ENCODE results near the gene ELOVL6.

ELOVL6 gene

DNA sequence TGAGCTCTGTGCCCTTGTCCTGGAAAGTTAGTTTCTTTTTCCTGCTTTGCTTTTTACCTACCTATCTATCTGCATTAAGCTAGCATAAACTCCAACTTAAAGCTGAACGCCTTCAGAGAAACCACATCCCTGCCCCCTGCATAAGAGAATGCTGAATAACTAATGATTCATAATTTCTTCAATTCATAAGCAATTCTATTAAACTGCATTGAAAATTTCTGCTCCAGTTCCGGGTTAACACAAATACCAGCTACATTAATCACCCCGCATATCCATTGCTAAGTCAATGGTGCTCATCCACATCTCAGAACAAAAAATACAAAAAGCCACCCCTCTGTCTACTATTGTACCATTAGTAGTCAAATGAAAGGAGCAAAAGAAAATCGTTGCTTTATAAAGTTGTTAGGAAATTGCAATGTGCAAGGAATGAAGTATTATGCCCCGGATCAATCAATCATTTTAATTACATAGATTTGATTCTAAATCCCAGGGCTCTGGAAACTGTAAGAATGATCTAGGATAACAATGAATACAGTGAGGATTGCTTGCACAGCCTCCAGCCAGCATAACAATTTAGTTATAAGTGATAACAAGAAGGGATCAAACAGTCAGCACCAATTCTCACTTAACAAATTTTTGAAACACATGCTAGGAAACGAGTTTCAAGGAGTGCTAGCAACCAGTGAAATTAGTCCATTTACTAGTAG lies 106.8 kb downstream of the ELOVL6 start:
- no peak overlapping the region for H3K4ac ChIP-seq (ENCODE audit: low read depth, low read length)
- H3K27me3 ChIP-seq (ENCODE audit: insufficient read depth, low read length, poor library complexity) = no peaks in the 10 kb centered on the region
- H3K36me3 ChIP-seq (ENCODE audit: control insufficient read depth, insufficient read depth, low read length) = no peaks in the 10 kb centered on the region
- H3K79me1 ChIP-seq (ENCODE audit: low read length) = peaks cover 4% of the 10 kb centered on the region
- H2BK120ac ChIP-seq (ENCODE audit: low read depth, low read length) = no peak overlapping the region
- H3K56ac ChIP-seq (ENCODE audit: low read length) = no peak overlapping the region
- no peak overlapping the region for H3K9ac ChIP-seq (ENCODE audit: low read length)
- peaks cover 4% of the 10 kb centered on the region for H3K4me1 ChIP-seq (ENCODE audit: control insufficient read depth, low read depth, low read length)
- H2BK5ac ChIP-seq (ENCODE audit: low read length) = no peak overlapping the region
- WGBS (ENCODE audit: extremely low coverage, insufficient coverage, low lambda C conversion rate) = no CpG with 5 or more reads among the region's 6 CpGs
- no peak overlapping the region for H2AK5ac ChIP-seq (ENCODE audit: low read length)
- DNase-seq = no peak
- no peak overlapping the region for H3K4me3 ChIP-seq (ENCODE audit: low read length)
- no peak overlapping the region for H3K23ac ChIP-seq (ENCODE audit: low read length)
- no peak overlapping the region for H4K5ac ChIP-seq (ENCODE audit: low read length)
- H4K8ac ChIP-seq (ENCODE audit: low read depth, low read length) = no peak overlapping the region
- H3K27ac ChIP-seq (ENCODE audit: low read depth, low read length) = no peak overlapping the region
- no peak overlapping the region for H2BK15ac ChIP-seq (replicated peaks; ENCODE audit: low read depth)
- H3K18ac ChIP-seq (ENCODE audit: low read length) = no peak overlapping the region
- H3K79me2 ChIP-seq (ENCODE audit: control insufficient read depth, insufficient read depth, low read length) = peaks cover 1% of the 10 kb centered on the region
- no peak overlapping the region for H3K4me2 ChIP-seq (ENCODE audit: low read length)

DNA sequence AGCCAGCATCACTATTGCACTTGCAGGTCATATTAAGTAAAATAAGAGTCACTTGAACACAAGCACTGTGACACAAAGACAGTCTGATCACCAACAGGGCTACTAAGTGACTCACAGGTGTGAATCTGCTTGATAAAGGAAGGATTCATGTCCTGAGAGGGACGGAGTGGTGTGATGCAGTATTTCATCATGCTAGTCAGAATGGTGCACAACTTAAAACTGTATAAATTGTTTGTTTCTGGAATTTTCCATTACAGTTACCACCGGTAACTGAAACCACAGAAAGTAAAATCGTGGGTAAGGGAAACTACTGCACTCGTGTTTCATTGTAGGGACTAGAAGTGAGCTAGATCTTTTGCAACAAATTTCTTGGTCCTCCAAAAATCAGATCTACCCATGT lies 109.7 kb downstream of the ELOVL6 start:
- Histone ChIP-seq H2BK120ac (ENCODE audit: low read depth, low read length) (no peak overlapping the region), H3K4me1 (ENCODE audit: control insufficient read depth, low read depth, low read length) (peaks cover 4% of the 10 kb centered on the region), H3K79me2 (ENCODE audit: control insufficient read depth, insufficient read depth, low read length) (peaks cover 1% of the 10 kb centered on the region), H3K18ac (ENCODE audit: low read length) (peak overlapping the region; percentile 80), H4K8ac (ENCODE audit: low read depth, low read length) (no peak overlapping the region), H4K5ac (ENCODE audit: low read length) (no peak overlapping the region), H3K79me1 (ENCODE audit: low read length) (peaks cover under 1% of the 10 kb centered on the region), H3K4me2 (ENCODE audit: low read length) (no peak overlapping the region), H2AK5ac (ENCODE audit: low read length) (no peak overlapping the region), H3K27ac (ENCODE audit: low read depth, low read length) (no peak overlapping the region), H3K36me3 (ENCODE audit: control insufficient read depth, insufficient read depth, low read length) (no peaks in the 10 kb centered on the region), H3K4ac (ENCODE audit: low read depth, low read length) (no peak overlapping the region), H3K23ac (ENCODE audit: low read length) (peak overlapping the region; percentile 71), H2BK15ac (replicated peaks; ENCODE audit: low read depth) (peak overlapping the region; percentile 8), H2BK5ac (ENCODE audit: low read length) (no peak overlapping the region), H3K9ac (ENCODE audit: low read length) (no peak overlapping the region), H3K4me3 (ENCODE audit: low read length) (no peak overlapping the region), H3K27me3 (ENCODE audit: insufficient read depth, low read length, poor library complexity) (no peaks in the 10 kb centered on the region), H3K56ac (ENCODE audit: low read length) (peak overlapping the region; percentile 63)
- peak; percentile 85 for DNase-seq
- no CpG with 5 or more reads among the region's 4 CpGs for WGBS (ENCODE audit: extremely low coverage, insufficient coverage, low lambda C conversion rate)

DNA sequence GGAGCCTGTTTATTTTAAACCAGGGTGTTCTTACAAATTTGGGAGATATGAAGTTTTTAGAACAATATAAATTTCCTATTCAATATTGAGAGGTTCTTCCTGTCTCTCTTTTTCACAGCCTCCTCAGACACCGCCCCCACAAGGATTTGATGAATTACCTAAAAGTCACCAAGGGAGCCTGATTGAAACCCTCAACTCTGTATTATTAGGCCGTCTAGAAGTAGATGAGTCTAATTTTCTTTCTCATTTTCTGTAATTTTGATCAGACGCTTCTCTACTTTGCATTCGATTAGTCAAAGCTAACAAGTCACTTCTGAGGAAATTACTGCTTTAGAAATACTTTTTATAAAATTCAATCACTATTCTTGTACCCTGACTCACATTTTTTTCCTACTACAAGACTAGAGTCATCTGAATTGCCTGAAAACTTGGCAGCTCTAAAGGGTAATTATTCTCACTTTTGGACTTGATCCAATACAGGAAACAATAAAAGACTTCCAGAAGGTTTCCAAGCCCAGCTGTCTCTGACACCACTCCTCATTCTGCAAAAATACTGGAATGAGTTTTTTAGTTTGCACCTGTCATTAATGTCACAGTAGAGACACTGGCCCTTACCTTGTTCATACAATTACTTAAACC lies 111.2 kb downstream of the ELOVL6 start:
- H3K4me2 ChIP-seq (ENCODE audit: low read length) = no peak overlapping the region
- H4K8ac ChIP-seq (ENCODE audit: low read depth, low read length) = no peak overlapping the region
- H3K56ac ChIP-seq (ENCODE audit: low read length) = no peak overlapping the region
- H3K4ac ChIP-seq (ENCODE audit: low read depth, low read length) = no peak overlapping the region
- peaks cover 1% of the 10 kb centered on the region for H3K79me2 ChIP-seq (ENCODE audit: control insufficient read depth, insufficient read depth, low read length)
- H3K79me1 ChIP-seq (ENCODE audit: low read length) = no peaks in the 10 kb centered on the region
- H3K4me1 ChIP-seq (ENCODE audit: control insufficient read depth, low read depth, low read length) = peaks cover 4% of the 10 kb centered on the region
- no peak overlapping the region for H3K27ac ChIP-seq (ENCODE audit: low read depth, low read length)
- no peak overlapping the region for H3K9ac ChIP-seq (ENCODE audit: low read length)
- DNase-seq = no peak
- H3K18ac ChIP-seq (ENCODE audit: low read length) = no peak overlapping the region
- H3K27me3 ChIP-seq (ENCODE audit: insufficient read depth, low read length, poor library complexity) = no peaks in the 10 kb centered on the region
- no peak overlapping the region for H3K4me3 ChIP-seq (ENCODE audit: low read length)
- H2BK120ac ChIP-seq (ENCODE audit: low read depth, low read length) = no peak overlapping the region
- H4K5ac ChIP-seq (ENCODE audit: low read length) = no peak overlapping the region
- H3K36me3 ChIP-seq (ENCODE audit: control insufficient read depth, insufficient read depth, low read length) = no peaks in the 10 kb centered on the region
- no peak overlapping the region for H2AK5ac ChIP-seq (ENCODE audit: low read length)
- H2BK5ac ChIP-seq (ENCODE audit: low read length) = no peak overlapping the region
- H2BK15ac ChIP-seq (replicated peaks; ENCODE audit: low read depth) = no peak overlapping the region
- H3K23ac ChIP-seq (ENCODE audit: low read length) = no peak overlapping the region
- no CpG with 5 or more reads among the region's 4 CpGs for WGBS (ENCODE audit: extremely low coverage, insufficient coverage, low lambda C conversion rate)

DNA sequence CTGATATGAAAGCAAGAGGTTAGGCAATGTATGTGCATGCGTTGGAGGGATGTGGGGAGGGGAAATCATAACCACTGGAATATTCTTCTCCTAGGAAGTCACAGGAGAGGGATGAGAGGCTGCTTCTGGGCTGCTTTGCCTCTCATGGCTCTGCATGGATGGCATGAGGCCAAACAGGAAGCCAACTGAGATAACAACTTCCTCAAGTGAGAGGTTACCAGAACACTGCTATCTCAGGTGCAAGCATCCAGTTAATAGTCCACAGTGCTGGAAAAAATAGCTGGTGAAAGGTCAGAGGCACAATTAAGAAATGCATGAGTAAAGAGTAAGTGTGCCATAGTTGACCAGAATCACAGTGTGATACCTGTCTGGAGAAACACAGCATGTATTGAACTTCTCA lies 113.3 kb downstream of the ELOVL6 start:
- no peaks in the 10 kb centered on the region for H3K27me3 ChIP-seq (ENCODE audit: insufficient read depth, low read length, poor library complexity)
- no peak overlapping the region for H4K8ac ChIP-seq (ENCODE audit: low read depth, low read length)
- no peaks in the 10 kb centered on the region for H3K36me3 ChIP-seq (ENCODE audit: control insufficient read depth, insufficient read depth, low read length)
- no peak overlapping the region for H2AK5ac ChIP-seq (ENCODE audit: low read length)
- no peak overlapping the region for H3K56ac ChIP-seq (ENCODE audit: low read length)
- no peak overlapping the region for H3K9ac ChIP-seq (ENCODE audit: low read length)
- no peak overlapping the region for H3K4ac ChIP-seq (ENCODE audit: low read depth, low read length)
- H2BK15ac ChIP-seq (replicated peaks; ENCODE audit: low read depth) = no peak overlapping the region
- peaks cover 4% of the 10 kb centered on the region for H3K4me1 ChIP-seq (ENCODE audit: control insufficient read depth, low read depth, low read length)
- H2BK5ac ChIP-seq (ENCODE audit: low read length) = no peak overlapping the region
- H3K4me3 ChIP-seq (ENCODE audit: low read length) = no peak overlapping the region
- no peak overlapping the region for H3K18ac ChIP-seq (ENCODE audit: low read length)
- no peak overlapping the region for H2BK120ac ChIP-seq (ENCODE audit: low read depth, low read length)
- H3K79me2 ChIP-seq (ENCODE audit: control insufficient read depth, insufficient read depth, low read length) = peaks cover 1% of the 10 kb centered on the region
- no peak overlapping the region for H3K27ac ChIP-seq (ENCODE audit: low read depth, low read length)
- H3K79me1 ChIP-seq (ENCODE audit: low read length) = no peaks in the 10 kb centered on the region
- no peak overlapping the region for H3K4me2 ChIP-seq (ENCODE audit: low read length)
- WGBS (ENCODE audit: extremely low coverage, insufficient coverage, low lambda C conversion rate) = no CpG with 5 or more reads among the region's 1 CpG
- H3K23ac ChIP-seq (ENCODE audit: low read length) = no peak overlapping the region
- no peak overlapping the region for H4K5ac ChIP-seq (ENCODE audit: low read length)
- DNase-seq = no peak

- no peak overlapping the region for H3K4ac ChIP-seq (ENCODE audit: low read depth, low read length)
- no peaks in the 10 kb centered on the region for H3K36me3 ChIP-seq (ENCODE audit: control insufficient read depth, insufficient read depth, low read length)
- H2AK5ac ChIP-seq (ENCODE audit: low read length) = no peak overlapping the region
- H3K23ac ChIP-seq (ENCODE audit: low read length) = no peak overlapping the region
- H3K4me1 ChIP-seq (ENCODE audit: control insufficient read depth, low read depth, low read length) = peaks cover 4% of the 10 kb centered on the region
- H4K5ac ChIP-seq (ENCODE audit: low read length) = no peak overlapping the region
- H3K79me2 ChIP-seq (ENCODE audit: control insufficient read depth, insufficient read depth, low read length) = peaks cover 1% of the 10 kb centered on the region
- DNase-seq = no peak
- no peak overlapping the region for H2BK5ac ChIP-seq (ENCODE audit: low read length)
- H3K79me1 ChIP-seq (ENCODE audit: low read length) = no peaks in the 10 kb centered on the region
- H3K56ac ChIP-seq (ENCODE audit: low read length) = no peak overlapping the region
- H3K4me2 ChIP-seq (ENCODE audit: low read length) = no peak overlapping the region
- no peak overlapping the region for H3K9ac ChIP-seq (ENCODE audit: low read length)
- no peaks in the 10 kb centered on the region for H3K27me3 ChIP-seq (ENCODE audit: insufficient read depth, low read length, poor library complexity)
- no peak overlapping the region for H3K4me3 ChIP-seq (ENCODE audit: low read length)
- WGBS (ENCODE audit: extremely low coverage, insufficient coverage, low lambda C conversion rate) = no CpG with 5 or more reads among the region's 3 CpGs
- H3K18ac ChIP-seq (ENCODE audit: low read length) = no peak overlapping the region
- H2BK120ac ChIP-seq (ENCODE audit: low read depth, low read length) = no peak overlapping the region
- no peak overlapping the region for H3K27ac ChIP-seq (ENCODE audit: low read depth, low read length)
- H4K8ac ChIP-seq (ENCODE audit: low read depth, low read length) = no peak overlapping the region
- H2BK15ac ChIP-seq (replicated peaks; ENCODE audit: low read depth) = no peak overlapping the region
Observed at GRCh38 chr4:110084154-110084553, 114.3 kb downstream of the ELOVL6 start.

Data from mesendoderm (in vitro differentiated cells).